OCI-LY1 (cell line): ENCODE results near the gene TIGD7.

Experiments
- CTCF ChIP-seq: fragments of 200-600 bp; sonication (generic), shearing (Covaris generic); IDR thresholded peaks from 2 replicates; pipeline ENCODE4 v1.5.1; 2017; ENCODE audit warnings: mild to moderate bottlenecking, antibody characterized with exemption, low read length, moderate library complexity, mixed read lengths
- EZH2 ChIP-seq: fragments of 200-600 bp; sonication (generic), shearing (Covaris generic); IDR thresholded peaks from 2 replicates; pipeline ENCODE4 v1.8.0; 2017; ENCODE audit warnings: borderline replicate concordance, mixed run types, mild to moderate bottlenecking, antibody characterized with exemption, low read length, moderate library complexity, mixed read lengths

GRCh38 chr16:3346041-3346440 lies 40.8 kb upstream of the TIGD7 start:
- TF ChIP-seq EZH2, result no peak
- no peak for TF ChIP-seq CTCF
